GM12878 (cell line): Measurements from ENCODE around the gene ART3. TPM values are rescaled to one million over a fixed set of nuclear protein-coding genes. Genes with fewer than 3 reads are reported as not detected.
A peak's percentile ranks its signal among the peaks of the same experiment; 100 is the strongest.

Experiments used
- ATAC-seq: fragments of 200-7000 bp; cut with Tn5 transposase; 3 replicates; pipeline ENCODE4 v1.9.1; 2020; ENCODE audit warnings: mild to moderate bottlenecking, moderate library complexity
- BruUV-seq: library from RNA; stranded (reverse); fragments of 400-500 nt; replicated peaks from 2 replicates; lab custom pipeline; 2021; lab: Mats Ljungman, UMichigan
- CTCF ChIA-PET: fragments of 300-600 bp; sonication (Branson Sonifier 250); formaldehyde crosslinking; extraction: SDS; loops from one replicate; lab custom pipeline; 2021; ENCODE audit warnings: inconsistent platforms; lab: Yijun Ruan, JAX
- POLR2A ChIA-PET: fragments of 350-600 bp; formaldehyde crosslinking; extraction: SDS; loops from one replicate; lab custom pipeline; 2021; ENCODE audit warnings: inconsistent platforms; lab: Charles Lee
- RAD21 ChIA-PET: fragments of 300-600 bp; sonication (Branson Sonifier 250); formaldehyde crosslinking; loops from one replicate; lab custom pipeline; 2023; ENCODE audit warnings: antibody characterized with exemption; ENCODE audit not compliant: unreplicated experiment; lab: Charles Lee
- SMC1A ChIA-PET: fragments of 300-600 bp; sonication (Branson Sonifier 250); formaldehyde crosslinking; loops from one replicate; lab custom pipeline; 2023; ENCODE audit not compliant: unreplicated experiment, uncharacterized antibody; lab: Charles Lee
- DNase-seq: peaks from one replicate; pipeline ENCODE4 v3.0.0-alpha.2; 2011; ENCODE audit warnings: low read depth, low spot score
- FAIRE-seq: peaks from 3 replicates; lab custom pipeline; 2011; peaks lifted over from hg19 to GRCh38; lab: Jason Lieb, UNC
- H2AFZ ChIP-seq: 2 replicates; pipeline ENCODE4 v1.6.0; 2011; ENCODE audit warnings: low read depth, low read length, control low read depth; ENCODE audit not compliant: control insufficient read depth
- H3K27ac ChIP-seq: 2 replicates; pipeline ENCODE4 v1.5.1; 2011; ENCODE audit warnings: control low read depth; ENCODE audit not compliant: control insufficient read depth, insufficient read depth
- H3K27me3 ChIP-seq, 2 experiments: replicated peaks in 1 of 2; 2 replicates each; pipeline versions ENCODE4 v1.6.0 to v1.6.1; 2011; ENCODE audit warnings: low read length in 1 of 2; ENCODE audit not compliant: control insufficient read depth in 2 of 2, insufficient read depth in 2 of 2
- H3K36me3 ChIP-seq, 2 experiments: 2 replicates each; pipeline ENCODE4 v1.5.1; 2011; ENCODE audit warnings: low read length in 1 of 2; ENCODE audit not compliant: control insufficient read depth in 2 of 2, insufficient read depth in 2 of 2
- H3K4me1 ChIP-seq: 2 replicates; pipeline ENCODE4 v1.6.1; 2011; ENCODE audit warnings: mild to moderate bottlenecking, low read length, moderate library complexity, mixed read lengths; ENCODE audit not compliant: control insufficient read depth, insufficient read depth
- H3K4me2 ChIP-seq: 2 replicates; pipeline ENCODE4 v1.6.0; 2011; ENCODE audit warnings: control low read depth; ENCODE audit not compliant: control insufficient read depth, insufficient read depth
- H3K4me3 ChIP-seq: fragments of 200-600 bp; sonication (generic); 2 replicates; pipeline ENCODE4 v1.5.1; 2016
- H3K79me2 ChIP-seq: 2 replicates; pipeline ENCODE4 v1.6.0; 2011; ENCODE audit warnings: low read length; ENCODE audit not compliant: control insufficient read depth, insufficient read depth
- H3K9ac ChIP-seq: 2 replicates; pipeline ENCODE4 v1.8.0; 2011; ENCODE audit warnings: low read length, control low read depth, mixed read lengths; ENCODE audit not compliant: control insufficient read depth, insufficient read depth
- H3K9me3 ChIP-seq: replicated peaks from 3 replicates; pipeline ENCODE4 v1.5.1; 2011; ENCODE audit warnings: mild to moderate bottlenecking, low read length; ENCODE audit not compliant: control insufficient read depth, insufficient read depth
- H4K20me1 ChIP-seq: 2 replicates; pipeline ENCODE4 v1.6.0; 2011; ENCODE audit not compliant: control insufficient read depth, insufficient read depth
- CTCF ChIP-seq, 3 experiments: IDR thresholded peaks in 2 of 3; conservative IDR thresholded peaks in 1 of 3; 2 replicates each; pipeline ENCODE4 v1.5.1; 2011; ENCODE audit warnings: low read depth in 3 of 3, low read length in 3 of 3, mild to moderate bottlenecking in 3 of 3, control low read depth in 2 of 3, moderate library complexity in 2 of 3, inconsistent platforms in 1 of 3, mixed read lengths in 1 of 3; ENCODE audit not compliant: control insufficient read depth in 2 of 3, insufficient read depth in 1 of 3; ENCODE audit errors: extremely low read depth in 1 of 3
- RCOR1 ChIP-seq: conservative IDR thresholded peaks from 2 replicates; pipeline ENCODE4 v1.6.1; 2012; ENCODE audit warnings: low read depth, low read length, improper control_type of control experiment
- WGBS: methylation state at CpG from one replicate; pipeline ENCODE4 v1.1.6; 2016; ENCODE audit warnings: low lambda C conversion rate; ENCODE audit not compliant: insufficient replicate concordance, insufficient coverage; ENCODE audit errors: missing lambda C conversion rate; 5-methylcytosine and 5-hydroxymethylcytosine counted together
- in situ Hi-C: fragments of 300-500 bp; cut with MboI; formaldehyde crosslinking; loops from 9 replicates; pipeline ENCODE4 v1.14.3; 2018; ENCODE audit warnings: mixed read lengths
- intact Hi-C: fragments of 100-400 bp; cut with micrococcal nuclease; formaldehyde crosslinking; loops from one replicate; pipeline ENCODE4 v1.14.2; 2022; ENCODE audit not compliant: unreplicated experiment
- polyA plus RNA-seq, 11 experiments: library from polyadenylated mRNA; depleted of rRNA in 4 of 11; unstranded in 6 of 11; stranded (reverse) in 5 of 11; fragments of >200 nt; fragmentation: Nextera tagmentation in 4 of 11; fragmentation: Illumina TruSeq in 1 of 11; extraction: Ambion mirVana in 4 of 11; extraction: Trizol in 1 of 11; gene quantifications; 1 replicate in 1 of 11; 2 replicates in 10 of 11; pipeline versions ENCODE4 v1.2.1 to v1.2.3, GENCODE V29; 2011 to 2016; ENCODE audit warnings: inconsistent platforms in 2 of 11, missing spikeins in 2 of 11, low read depth in 1 of 11
- total RNA-seq, 4 experiments: library from RNA; depleted of rRNA in 3 of 4; stranded (reverse); fragments of >200 nt in 3 of 4; fragmentation: Illumina TruSeq in 1 of 4; extraction: Trizol in 1 of 4; gene quantifications; 2 replicates each; pipeline versions ENCODE4 v1.2.1 to v1.2.3, GENCODE V29; 2013 to 2021

Gene ART3
- total and polyA plus RNA-seq, 10 of the 15 experiments (the other 5 are each of a cell fraction or from before 2014, with no cell fraction given), result 0.18 to 0.50 (median 0.26) TPM; not detected in 6

GRCh38 chr4:76108467-76109181, 34.1 kb downstream of the ART3 start:
- CTCF ChIA-PET, result interaction anchor here (0.8 to 1.6 kb wide), 2 partner anchors 92 to 113 kb away, joined by 3 to 4 read pairs; no protein-coding TSS in a partner anchor
- intact Hi-C loops, result no loop called here
- peak; percentile 84 for ATAC-seq

More at GRCh38 chr4:76108467-76109181, 34.1 kb downstream of the ART3 start:
- in situ Hi-C loops, result no loop called here
- no peak overlapping the region for H3K4me3 ChIP-seq
- TF ChIP-seq RCOR1, result no peak
- TF ChIP-seq CTCF (IDR thresholded peaks at IDR 0.05 in 2 of 3, conservative IDR thresholded peaks at IDR 0.05 in 1 of 3; ENCODE audit: control insufficient read depth in 2 of 3, extremely low read depth in 1 of 3, insufficient read depth in 1 of 3, low read depth in 3 of 3, low read length in 3 of 3), result peak; percentile 6 to 25 (median 18); a peak in 1 of 6 replicates
- H4K20me1 ChIP-seq, result no peaks in the 10 kb centered on the region
- POLR2A ChIA-PET, result no interaction called here
- no peak for FAIRE-seq
- no peak overlapping the region for H3K27ac ChIP-seq
- H2AFZ ChIP-seq, result no peak overlapping the region
- DNase-seq, result no peak
- SMC1A ChIA-PET, result interaction anchor here (0.9 kb wide), 2 partner anchors 32 to 71 kb away, joined by 3 read pairs; no protein-coding TSS in a partner anchor
- WGBS, result 50% methylated on average over 5 of the region's 5 CpGs
- RAD21 ChIA-PET, result no interaction called here
- BruUV-seq, result no TSS peak
- H3K9me3 ChIP-seq, result no peaks in the 10 kb centered on the region
- H3K36me3 ChIP-seq, result peaks cover 0 to 3% of the 10 kb centered on the region in 2 experiments; a peak in 2 of 4 replicates
- H3K9ac ChIP-seq, result no peak overlapping the region
- no peaks in the 10 kb centered on the region for H3K4me1 ChIP-seq
- 0 out of 4 replicates have a peak, but pooled peaks cover 0 to 2% of the 10 kb centered on the region in 2 experiments for H3K27me3 ChIP-seq
- H3K4me2 ChIP-seq, result no peak overlapping the region
- no peaks in the 10 kb centered on the region for H3K79me2 ChIP-seq
